HG02840 (cell line): ENCODE data around the gene AGAP1.

Experiments
- ATAC-seq: cut with Tn5 transposase; IDR thresholded peaks from one replicate; pipeline ENCODE4 v1.9.1; 2021; ENCODE audit warnings: mild to moderate bottlenecking, moderate library complexity, moderate number of reproducible peaks; ENCODE audit not compliant: unreplicated experiment, low FRiP score

The AGAP1 gene

GRCh38 chr2:236166796-236167296, 673.0 kb downstream of the AGAP1 start:
- ATAC-seq, result no peak

DNA sequence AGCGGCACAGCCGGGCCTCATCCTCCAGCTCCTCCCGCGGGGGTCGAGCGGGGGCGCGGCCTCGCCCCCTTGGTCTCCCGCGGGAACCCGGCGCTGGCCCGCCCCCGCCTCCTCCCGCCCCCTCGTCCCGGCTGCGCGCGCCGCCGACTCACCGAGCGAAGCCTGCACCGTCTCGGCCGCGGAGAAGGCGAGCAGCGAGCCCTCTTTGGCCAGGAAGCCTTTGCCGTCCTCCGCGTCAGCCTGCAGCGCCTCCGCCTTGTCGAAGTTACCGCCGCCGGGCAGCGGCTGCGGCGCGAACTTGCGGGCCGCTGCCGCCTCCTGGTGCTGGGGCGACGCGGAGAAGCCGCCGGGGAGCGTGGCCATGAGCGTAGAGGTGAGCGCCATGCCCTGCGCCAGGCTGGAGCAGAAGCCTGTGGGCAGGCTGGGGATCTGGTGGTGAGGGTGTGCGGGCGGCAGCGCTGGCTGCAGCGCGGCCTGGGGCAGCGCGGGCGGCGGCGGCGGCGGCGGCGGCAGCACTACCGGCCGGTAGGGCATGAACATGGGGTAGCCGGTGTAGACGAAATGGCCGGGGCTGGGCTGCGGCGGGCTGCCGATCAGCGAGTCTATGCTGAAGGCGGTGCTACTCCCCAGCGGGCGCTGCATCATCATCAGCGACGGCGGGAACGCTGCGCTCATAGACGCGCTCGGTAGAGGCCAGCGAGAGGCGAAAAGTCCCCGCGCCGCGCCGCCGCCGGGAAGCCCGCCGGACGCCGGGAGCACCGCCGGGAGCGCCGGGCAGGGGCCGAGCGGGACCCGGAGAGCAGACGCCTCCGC, 673.7 kb downstream of the AGAP1 start:
- ATAC-seq, result no peak

GRCh38 chr2:236168110-236169080, 674.6 kb downstream of the AGAP1 start, which contains the start of gene GBX2:
Gene GBX2 (minus strand): TSS chr2:236168386. CDS start chr2:236167971, 415 bp downstream.
- ATAC-seq, result no peak

DNA sequence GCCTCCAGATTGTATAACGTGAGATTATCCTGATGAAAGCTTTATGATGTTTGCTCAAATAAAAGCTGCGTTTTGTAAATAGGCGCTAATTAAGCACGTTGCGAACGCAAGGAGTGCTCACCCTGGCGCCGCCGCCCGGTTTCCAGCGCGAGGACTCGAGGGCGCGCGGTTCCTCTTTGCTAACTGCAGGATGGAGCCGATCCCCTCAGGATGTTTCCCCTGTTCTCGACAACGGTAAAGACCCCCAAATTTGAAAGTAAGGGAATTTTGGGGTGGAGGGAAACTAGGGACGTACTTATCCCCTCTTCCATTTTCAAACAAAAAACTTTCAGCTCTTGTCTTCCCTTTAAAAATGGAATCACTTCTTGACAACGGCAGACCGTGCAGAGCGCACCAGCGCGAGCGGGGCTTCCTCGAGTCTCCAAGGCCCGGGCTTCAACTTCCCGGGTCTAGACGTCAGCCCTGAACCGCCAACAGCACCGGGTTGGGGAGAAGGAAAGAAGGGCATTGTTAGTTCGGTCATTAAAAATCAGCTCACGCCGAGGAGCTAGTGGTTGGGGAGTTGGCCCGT, 675.4 kb downstream of the AGAP1 start:
- no peak for ATAC-seq

DNA sequence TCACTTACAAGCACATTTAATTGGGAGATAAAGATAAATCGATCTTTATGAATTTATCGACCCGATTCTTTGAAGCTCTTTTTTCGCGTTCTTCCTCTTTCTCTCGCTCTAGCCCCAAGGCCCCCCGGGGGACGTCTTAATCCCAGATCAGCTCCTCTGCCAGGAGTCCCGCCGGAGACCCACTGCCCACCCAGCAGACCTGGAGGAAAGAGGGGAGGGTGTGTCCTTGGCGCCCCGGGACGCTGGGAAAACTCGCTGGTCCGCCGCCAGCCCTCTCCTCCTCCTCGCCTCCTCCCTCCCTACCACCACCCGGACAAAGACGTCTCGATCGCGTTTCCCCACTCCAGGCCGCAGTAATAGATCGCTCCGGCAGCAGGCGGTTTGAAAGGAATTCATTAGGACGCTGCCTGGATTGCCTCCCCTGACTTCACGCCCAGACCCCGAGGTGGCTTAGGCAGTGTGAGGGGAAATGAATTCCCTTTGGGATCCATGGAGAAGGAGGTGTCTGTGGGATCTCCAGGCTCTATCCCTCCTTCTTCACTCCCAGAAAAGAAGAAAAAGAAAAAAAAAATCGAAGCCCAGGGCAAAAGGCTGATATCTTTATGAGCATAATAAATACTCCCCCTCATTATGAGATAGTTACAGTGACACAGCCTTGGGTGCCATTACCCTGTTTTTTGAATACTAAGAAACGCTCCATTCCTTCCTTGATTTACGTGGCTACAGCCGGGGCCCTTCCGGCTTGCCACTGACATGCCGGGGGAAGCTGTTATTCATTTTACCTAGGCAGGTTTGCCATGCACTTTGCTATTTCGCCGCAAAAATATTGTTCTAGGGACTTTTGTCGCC, 676.1 kb downstream of the AGAP1 start:
- ATAC-seq, result no peak

- ATAC-seq, result no peak
Observed at GRCh38 chr2:236170590-236171165, 676.8 kb downstream of the AGAP1 start.

GRCh38 chr2:236171181-236171679, 677.4 kb downstream of the AGAP1 start:
- no peak for ATAC-seq

DNA sequence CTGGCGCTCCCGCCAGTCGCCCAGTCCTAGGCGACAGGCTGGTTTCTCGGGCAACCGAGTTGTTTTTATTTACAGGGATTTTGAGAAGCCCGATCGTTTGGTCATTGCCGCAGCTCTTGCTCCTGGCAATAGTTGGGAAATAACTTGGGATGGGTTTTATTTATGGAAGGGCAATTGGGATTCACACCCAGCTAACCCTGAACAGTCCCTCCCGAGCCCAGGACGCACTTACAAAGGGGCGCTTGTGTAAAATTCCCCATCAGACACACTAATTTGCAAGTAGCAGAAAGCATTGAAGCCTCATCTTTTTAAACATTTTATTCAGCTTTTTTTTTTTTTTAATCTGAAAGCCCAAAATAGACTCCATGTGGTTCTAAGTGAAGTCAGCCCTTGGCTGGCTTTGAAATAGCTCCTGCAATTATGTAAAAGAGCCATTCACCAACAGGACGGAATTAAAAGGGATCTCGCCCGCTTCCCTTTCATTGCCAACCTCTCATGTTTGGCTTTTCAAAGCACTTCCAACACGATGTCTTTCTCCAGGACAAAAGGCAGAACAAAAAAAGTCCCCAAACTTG, 677.9 kb downstream of the AGAP1 start:
- ATAC-seq, result no peak

- ATAC-seq, result no peak
Observed at GRCh38 chr2:236172255-236173035, 678.6 kb downstream of the AGAP1 start.

- ATAC-seq, result no peak
Observed at GRCh38 chr2:236173036-236173728, 679.3 kb downstream of the AGAP1 start.

GRCh38 chr2:236173729-236174607, 680.1 kb downstream of the AGAP1 start:
- ATAC-seq, result no peak

DNA sequence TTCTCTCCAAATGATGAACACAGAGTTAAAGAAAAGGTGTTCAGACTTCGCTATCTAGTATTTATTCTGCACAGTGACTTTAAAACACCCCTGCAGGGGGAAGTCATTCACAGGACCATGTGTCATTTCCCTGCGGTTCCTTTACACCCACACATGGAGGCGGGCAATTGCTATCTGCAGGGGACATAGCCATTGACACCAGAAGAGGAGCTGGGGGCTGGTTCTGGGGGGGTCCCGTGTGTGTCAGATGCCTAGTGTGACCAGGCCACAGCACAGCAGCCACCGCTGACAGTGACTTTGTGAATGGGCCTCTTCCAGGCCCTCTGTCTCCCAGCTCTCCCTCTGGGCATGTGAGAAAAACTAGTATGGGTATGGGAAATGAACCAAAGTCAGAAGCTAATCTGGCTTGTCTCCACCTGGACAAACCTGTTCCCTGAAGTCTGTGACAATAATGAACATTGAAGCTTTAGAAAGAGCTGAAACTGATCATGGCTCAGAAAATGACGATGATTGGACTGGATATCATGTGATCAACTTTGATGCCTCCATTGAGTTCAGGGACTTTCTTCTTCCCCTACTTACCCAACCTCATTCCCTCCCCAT, 681.8 kb downstream of the AGAP1 start:
- ATAC-seq, result no peak

- no peak for ATAC-seq
Observed at GRCh38 chr2:236176417-236176816, 682.6 kb downstream of the AGAP1 start.

DNA sequence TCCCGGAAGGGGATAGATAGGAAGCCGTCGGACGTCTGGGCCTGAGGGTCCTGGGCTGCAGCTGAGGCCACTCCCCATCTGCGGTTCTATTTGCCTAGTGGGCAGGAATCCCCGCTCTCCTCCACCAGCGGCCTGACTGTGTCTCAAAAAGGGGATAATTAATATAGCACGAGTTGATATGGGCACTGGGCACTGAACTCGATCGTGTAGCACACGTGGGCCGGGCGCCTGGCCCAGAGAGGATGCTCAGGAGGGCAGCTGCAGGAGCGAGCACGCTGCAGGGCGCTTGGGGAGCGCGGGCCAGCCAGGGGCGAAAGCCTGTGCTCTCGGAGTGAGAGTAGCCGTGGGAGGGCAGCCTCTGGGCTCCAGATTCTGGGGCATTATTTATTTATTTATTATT, 683.1 kb downstream of the AGAP1 start:
- no peak for ATAC-seq

GRCh38 chr2:236177604-236177966, 683.7 kb downstream of the AGAP1 start:
- no peak for ATAC-seq
